GM12878 (cell line): ENCODE data around the gene S100A6. TPM values are rescaled to one million over a fixed set of nuclear protein-coding genes. Genes with fewer than 3 reads are reported as not detected.

Experiments used
- ATAC-seq: fragments of 200-7000 bp; cut with Tn5 transposase; 3 replicates; pipeline ENCODE4 v1.9.1; 2020; ENCODE audit warnings: mild to moderate bottlenecking, moderate library complexity
- BruUV-seq: library from RNA; stranded (reverse); fragments of 400-500 nt; replicated peaks from 2 replicates; lab custom pipeline; 2021; lab: Mats Ljungman, UMichigan
- CTCF ChIA-PET: fragments of 300-600 bp; sonication (Branson Sonifier 250); formaldehyde crosslinking; extraction: SDS; loops from one replicate; lab custom pipeline; 2021; ENCODE audit warnings: inconsistent platforms; lab: Yijun Ruan, JAX
- POLR2A ChIA-PET: fragments of 350-600 bp; formaldehyde crosslinking; extraction: SDS; loops from one replicate; lab custom pipeline; 2021; ENCODE audit warnings: inconsistent platforms; lab: Charles Lee
- RAD21 ChIA-PET: fragments of 300-600 bp; sonication (Branson Sonifier 250); formaldehyde crosslinking; loops from one replicate; lab custom pipeline; 2023; ENCODE audit warnings: antibody characterized with exemption; ENCODE audit not compliant: unreplicated experiment; lab: Charles Lee
- SMC1A ChIA-PET: fragments of 300-600 bp; sonication (Branson Sonifier 250); formaldehyde crosslinking; loops from one replicate; lab custom pipeline; 2023; ENCODE audit not compliant: unreplicated experiment, uncharacterized antibody; lab: Charles Lee
- DNase-seq: peaks from one replicate; pipeline ENCODE4 v3.0.0-alpha.2; 2011; ENCODE audit warnings: low read depth, low spot score
- FAIRE-seq: peaks from 3 replicates; lab custom pipeline; 2011; peaks lifted over from hg19 to GRCh38; lab: Jason Lieb, UNC
- H2AFZ ChIP-seq: 2 replicates; pipeline ENCODE4 v1.6.0; 2011; ENCODE audit warnings: low read depth, low read length, control low read depth; ENCODE audit not compliant: control insufficient read depth
- H3K27ac ChIP-seq: 2 replicates; pipeline ENCODE4 v1.5.1; 2011; ENCODE audit warnings: control low read depth; ENCODE audit not compliant: control insufficient read depth, insufficient read depth
- H3K27me3 ChIP-seq, 2 experiments: replicated peaks in 1 of 2; 2 replicates each; pipeline versions ENCODE4 v1.6.0 to v1.6.1; 2011; ENCODE audit warnings: low read length in 1 of 2; ENCODE audit not compliant: control insufficient read depth in 2 of 2, insufficient read depth in 2 of 2
- H3K36me3 ChIP-seq, 2 experiments: 2 replicates each; pipeline ENCODE4 v1.5.1; 2011; ENCODE audit warnings: low read length in 1 of 2; ENCODE audit not compliant: control insufficient read depth in 2 of 2, insufficient read depth in 2 of 2
- H3K4me1 ChIP-seq: 2 replicates; pipeline ENCODE4 v1.6.1; 2011; ENCODE audit warnings: mild to moderate bottlenecking, low read length, moderate library complexity, mixed read lengths; ENCODE audit not compliant: control insufficient read depth, insufficient read depth
- H3K4me2 ChIP-seq: 2 replicates; pipeline ENCODE4 v1.6.0; 2011; ENCODE audit warnings: control low read depth; ENCODE audit not compliant: control insufficient read depth, insufficient read depth
- H3K4me3 ChIP-seq: fragments of 200-600 bp; sonication (generic); 2 replicates; pipeline ENCODE4 v1.5.1; 2016
- H3K79me2 ChIP-seq: 2 replicates; pipeline ENCODE4 v1.6.0; 2011; ENCODE audit warnings: low read length; ENCODE audit not compliant: control insufficient read depth, insufficient read depth
- H3K9ac ChIP-seq: 2 replicates; pipeline ENCODE4 v1.8.0; 2011; ENCODE audit warnings: low read length, control low read depth, mixed read lengths; ENCODE audit not compliant: control insufficient read depth, insufficient read depth
- H3K9me3 ChIP-seq: replicated peaks from 3 replicates; pipeline ENCODE4 v1.5.1; 2011; ENCODE audit warnings: mild to moderate bottlenecking, low read length; ENCODE audit not compliant: control insufficient read depth, insufficient read depth
- H4K20me1 ChIP-seq: 2 replicates; pipeline ENCODE4 v1.6.0; 2011; ENCODE audit not compliant: control insufficient read depth, insufficient read depth
- BCL11A ChIP-seq: IDR thresholded peaks from 2 replicates; pipeline ENCODE4 v1.6.1; 2011; ENCODE audit warnings: low read depth, low read length
- BCLAF1 ChIP-seq: fragments of 450-650 bp; IDR thresholded peaks from 2 replicates; pipeline ENCODE4 v1.6.1; 2017; ENCODE audit warnings: antibody characterized with exemption, mild to moderate bottlenecking, moderate library complexity
- E2F4 ChIP-seq: IDR thresholded peaks from 2 replicates; pipeline ENCODE4 v1.6.1; 2012; ENCODE audit warnings: low read depth, low read length, improper control_type of control experiment
- LARP7 ChIP-seq: fragments of 450-650 bp; IDR thresholded peaks from 2 replicates; pipeline ENCODE4 v1.6.1; 2017; ENCODE audit warnings: mild to moderate bottlenecking
- RBBP5 ChIP-seq: fragments of 200-600 bp; sonication (generic); conservative IDR thresholded peaks from 2 replicates; pipeline ENCODE4 v1.6.1; 2016
- YBX1 ChIP-seq: fragments of 450-650 bp; IDR thresholded peaks from 2 replicates; pipeline ENCODE4 v1.6.1; 2016; ENCODE audit warnings: antibody characterized with exemption
- WGBS: methylation state at CpG from one replicate; pipeline ENCODE4 v1.1.6; 2016; ENCODE audit warnings: low lambda C conversion rate; ENCODE audit not compliant: insufficient replicate concordance, insufficient coverage; ENCODE audit errors: missing lambda C conversion rate; 5-methylcytosine and 5-hydroxymethylcytosine counted together
- in situ Hi-C: fragments of 300-500 bp; cut with MboI; formaldehyde crosslinking; loops from 9 replicates; pipeline ENCODE4 v1.14.3; 2018; ENCODE audit warnings: mixed read lengths
- intact Hi-C: fragments of 100-400 bp; cut with micrococcal nuclease; formaldehyde crosslinking; loops from one replicate; pipeline ENCODE4 v1.14.2; 2022; ENCODE audit not compliant: unreplicated experiment
- polyA plus RNA-seq, 11 experiments: library from polyadenylated mRNA; depleted of rRNA in 4 of 11; unstranded in 6 of 11; stranded (reverse) in 5 of 11; fragments of >200 nt; fragmentation: Nextera tagmentation in 4 of 11; fragmentation: Illumina TruSeq in 1 of 11; extraction: Ambion mirVana in 4 of 11; extraction: Trizol in 1 of 11; gene quantifications; 1 replicate in 1 of 11; 2 replicates in 10 of 11; pipeline versions ENCODE4 v1.2.1 to v1.2.3, GENCODE V29; 2011 to 2016; ENCODE audit warnings: inconsistent platforms in 2 of 11, missing spikeins in 2 of 11, low read depth in 1 of 11
- total RNA-seq, 4 experiments: library from RNA; depleted of rRNA in 3 of 4; stranded (reverse); fragments of >200 nt in 3 of 4; fragmentation: Illumina TruSeq in 1 of 4; extraction: Trizol in 1 of 4; gene quantifications; 2 replicates each; pipeline versions ENCODE4 v1.2.1 to v1.2.3, GENCODE V29; 2013 to 2021

Gene S100A6
- total and polyA plus RNA-seq, 10 of the 15 experiments (the other 5 are each of a cell fraction or from before 2014, with no cell fraction given), result 7.2 to 121 (median 45.7) TPM

GRCh38 chr1:153526132-153526543 lies 9.7 kb downstream of the S100A6 start:
- no peaks in the 10 kb centered on the region for H4K20me1 ChIP-seq
- SMC1A ChIA-PET, result no interaction called here
- H3K36me3 ChIP-seq, result no peaks in the 10 kb centered on the region
- no peak for ATAC-seq
- H3K9ac ChIP-seq, result no peak overlapping the region
- H3K27me3 ChIP-seq, result 0 out of 4 replicates have a peak, but pooled peaks cover 0 to 3% of the 10 kb centered on the region in 2 experiments
- no peak overlapping the region for H3K4me2 ChIP-seq
- CTCF ChIA-PET, result interaction anchor here (1.1 to 4.2 kb wide), 6 partner anchors 15 to 92 kb away, joined by 3 to 22 read pairs (median 6); no protein-coding TSS in a partner anchor
- TF ChIP-seq YBX1, result no peak
- TF ChIP-seq RBBP5, result no peak
- no peak for TF ChIP-seq BCLAF1
- no peak for TF ChIP-seq LARP7
- TF ChIP-seq BCL11A, result no peak
- no peak for TF ChIP-seq E2F4
- H3K4me1 ChIP-seq, result no peaks in the 10 kb centered on the region
- no TSS peak for BruUV-seq
- FAIRE-seq, result no peak
- POLR2A ChIA-PET, result interaction anchor here (2.4 kb wide), 1 partner anchor 9 kb away, joined by 7 read pairs; the partner anchor contains the start of gene S100A6
- no peak overlapping the region for H2AFZ ChIP-seq
- DNase-seq, result no peak
- RAD21 ChIA-PET, result no interaction called here
- H3K9me3 ChIP-seq, result no peaks in the 10 kb centered on the region
- no peak overlapping the region for H3K27ac ChIP-seq
- in situ Hi-C loops (no loop called here), intact Hi-C loops (no loop called here)
- no peaks in the 10 kb centered on the region for H3K79me2 ChIP-seq
- 25% methylated on average over 8 of the region's 8 CpGs for WGBS
- no peak overlapping the region for H3K4me3 ChIP-seq
